A673 (cell line): ENCODE measurements around the gene COL5A2. TPM values are rescaled to one million over a fixed set of nuclear protein-coding genes. Genes with fewer than 3 reads are reported as not detected.

Experiments
- BruUV-seq: library from RNA; stranded (reverse); fragments of 400-500 nt; replicated peaks from 2 replicates; lab custom pipeline; 2021; lab: Mats Ljungman, UMichigan
- CTCF ChIA-PET: fragments of 300-600 bp; sonication (Branson Sonifier 250); formaldehyde crosslinking; loops from one replicate; lab custom pipeline; 2022; ENCODE audit warnings: antibody characterized with exemption; lab: Charles Lee
- POLR2A ChIA-PET: fragments of 300-600 bp; sonication (Branson Sonifier 250); formaldehyde crosslinking; loops from one replicate; lab custom pipeline; 2022; ENCODE audit warnings: antibody characterized with exemption; ENCODE audit not compliant: low non-redundant PET; lab: Charles Lee
- DNase-seq: peaks from one replicate; pipeline ENCODE4 v3.0.0-alpha.2; 2015; ENCODE audit warnings: low spot score
- H3K27ac ChIP-seq: fragments of 200-600 bp; sonication (generic); 2 replicates; pipeline ENCODE4 v1.5.1; 2016; ENCODE audit warnings: mixed run types, low read depth, mild to moderate bottlenecking, mixed read lengths, antibody characterized with exemption, low read length; ENCODE audit not compliant: poor library complexity, severe bottlenecking
- H3K27me3 ChIP-seq: fragments of 200-600 bp; sonication (generic); replicated peaks from 2 replicates; pipeline ENCODE4 v1.6.1; 2017; ENCODE audit warnings: mixed run types, low read depth, mild to moderate bottlenecking, mixed read lengths, antibody characterized with exemption, low read length; ENCODE audit not compliant: insufficient read depth, poor library complexity
- H3K36me3 ChIP-seq: fragments of 200-600 bp; sonication (generic); 2 replicates; pipeline ENCODE4 v1.6.1; 2016; ENCODE audit warnings: mixed run types, mild to moderate bottlenecking, mixed read lengths, antibody characterized with exemption, low read length; ENCODE audit not compliant: insufficient read depth, poor library complexity, severe bottlenecking
- H3K4me1 ChIP-seq: fragments of 200-600 bp; sonication (generic); 2 replicates; pipeline ENCODE4 v1.6.1; 2017; ENCODE audit warnings: mixed run types, mild to moderate bottlenecking, mixed read lengths, antibody characterized with exemption, low read length; ENCODE audit not compliant: insufficient read depth, poor library complexity, severe bottlenecking
- H3K4me3 ChIP-seq: fragments of 200-600 bp; sonication (generic); 2 replicates; pipeline ENCODE4 v1.5.1; 2016; ENCODE audit warnings: low read depth, mixed run types, mild to moderate bottlenecking, mixed read lengths, low read length; ENCODE audit not compliant: poor library complexity, severe bottlenecking
- H3K9me3 ChIP-seq: fragments of 200-600 bp; sonication (generic); 2 replicates; pipeline ENCODE4 v1.6.1; 2016; ENCODE audit warnings: mixed run types, low read depth, mild to moderate bottlenecking, mixed read lengths, antibody characterized with exemption, low read length; ENCODE audit not compliant: poor library complexity, severe bottlenecking
- EZH2 ChIP-seq: fragments of 200-600 bp; sonication (generic); IDR thresholded peaks from 2 replicates; pipeline ENCODE4 v1.6.1; 2017; ENCODE audit warnings: borderline replicate concordance, low read depth, mild to moderate bottlenecking, mixed read lengths, antibody characterized with exemption, low read length; ENCODE audit not compliant: poor library complexity, severe bottlenecking
- intact Hi-C: fragments of 100-400 bp; cut with micrococcal nuclease; formaldehyde crosslinking; loops from one replicate; pipeline ENCODE4 v1.10.0; 2022; ENCODE audit not compliant: unreplicated experiment
- total RNA-seq: library from RNA; stranded (reverse); gene quantifications from 2 replicates; pipeline ENCODE4 v1.2.3, GENCODE V29; 2021
- TF ChIP-seq, protein P1 (sequence below): fragments of 300-800, 200-600 bp; sonication (generic); conservative IDR thresholded peaks from 2 replicates; pipeline ENCODE4 v1.5.1; 2017; ENCODE audit warnings: low read depth, mild to moderate bottlenecking, antibody characterized with exemption, low read length, moderate library complexity, mixed read lengths

Gene COL5A2
- total RNA-seq, 1 experiment from 2014 or later: 92.2 TPM

DNA sequence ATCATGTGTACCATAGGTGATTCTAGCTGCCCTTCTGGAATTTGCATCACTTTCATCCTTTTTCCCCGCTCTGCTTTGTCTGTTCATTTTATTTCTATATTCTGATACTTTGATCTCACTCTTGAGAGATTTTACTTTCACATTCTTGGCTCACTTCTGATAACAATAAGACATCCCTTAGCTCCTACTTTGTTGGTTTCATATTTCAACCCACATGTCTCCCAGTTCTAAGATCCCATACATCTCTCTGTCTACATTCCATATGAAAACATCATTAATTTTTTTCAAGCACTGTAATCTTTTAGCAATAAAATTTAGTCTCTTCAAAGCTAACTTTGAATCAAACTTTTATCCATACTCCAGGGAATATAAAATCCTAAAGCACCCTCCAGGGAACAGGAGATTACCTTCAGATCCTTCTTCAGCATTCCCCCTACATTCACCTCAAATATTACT is 129.8 kb downstream of the COL5A2 start:
- Histone ChIP-seq H3K36me3 (peaks cover 41% of the 10 kb centered on the region), H3K9me3 (no peaks in the 10 kb centered on the region), H3K27ac (no peak overlapping the region), H3K4me1 (no peaks in the 10 kb centered on the region), H3K27me3 (no peaks in the 10 kb centered on the region), H3K4me3 (no peak overlapping the region)
- ChIA-PET POLR2A (no interaction called here), CTCF (no interaction called here)
- TF ChIP-seq, protein P1, sequence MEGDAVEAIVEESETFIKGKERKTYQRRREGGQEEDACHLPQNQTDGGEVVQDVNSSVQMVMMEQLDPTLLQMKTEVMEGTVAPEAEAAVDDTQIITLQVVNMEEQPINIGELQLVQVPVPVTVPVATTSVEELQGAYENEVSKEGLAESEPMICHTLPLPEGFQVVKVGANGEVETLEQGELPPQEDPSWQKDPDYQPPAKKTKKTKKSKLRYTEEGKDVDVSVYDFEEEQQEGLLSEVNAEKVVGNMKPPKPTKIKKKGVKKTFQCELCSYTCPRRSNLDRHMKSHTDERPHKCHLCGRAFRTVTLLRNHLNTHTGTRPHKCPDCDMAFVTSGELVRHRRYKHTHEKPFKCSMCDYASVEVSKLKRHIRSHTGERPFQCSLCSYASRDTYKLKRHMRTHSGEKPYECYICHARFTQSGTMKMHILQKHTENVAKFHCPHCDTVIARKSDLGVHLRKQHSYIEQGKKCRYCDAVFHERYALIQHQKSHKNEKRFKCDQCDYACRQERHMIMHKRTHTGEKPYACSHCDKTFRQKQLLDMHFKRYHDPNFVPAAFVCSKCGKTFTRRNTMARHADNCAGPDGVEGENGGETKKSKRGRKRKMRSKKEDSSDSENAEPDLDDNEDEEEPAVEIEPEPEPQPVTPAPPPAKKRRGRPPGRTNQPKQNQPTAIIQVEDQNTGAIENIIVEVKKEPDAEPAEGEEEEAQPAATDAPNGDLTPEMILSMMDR: no peak
- no peak for TF ChIP-seq EZH2
- intact Hi-C loops: no loop called here
- no peak for DNase-seq
- no TSS peak for BruUV-seq

DNA sequence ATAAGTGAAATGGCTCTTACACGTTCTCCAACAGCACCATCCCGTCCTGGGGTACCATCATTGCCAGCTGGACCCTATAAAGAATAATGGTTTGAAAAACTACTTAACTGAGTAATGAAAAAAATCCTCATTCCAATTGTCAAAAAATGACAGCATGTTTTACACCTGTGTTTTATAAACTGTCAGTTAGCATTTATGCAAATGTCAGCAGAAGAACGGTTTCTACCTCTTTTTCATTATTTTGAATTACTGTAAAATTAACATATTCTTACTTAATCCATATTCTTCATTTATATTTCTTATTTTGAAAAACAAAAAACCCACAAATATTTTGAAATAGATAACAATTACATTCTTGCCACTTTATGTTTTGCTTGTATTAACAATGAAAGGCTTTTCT is 131.4 kb downstream of the COL5A2 start:
- peaks cover 41% of the 10 kb centered on the region for H3K36me3 ChIP-seq
- CTCF ChIA-PET: no interaction called here

DNA sequence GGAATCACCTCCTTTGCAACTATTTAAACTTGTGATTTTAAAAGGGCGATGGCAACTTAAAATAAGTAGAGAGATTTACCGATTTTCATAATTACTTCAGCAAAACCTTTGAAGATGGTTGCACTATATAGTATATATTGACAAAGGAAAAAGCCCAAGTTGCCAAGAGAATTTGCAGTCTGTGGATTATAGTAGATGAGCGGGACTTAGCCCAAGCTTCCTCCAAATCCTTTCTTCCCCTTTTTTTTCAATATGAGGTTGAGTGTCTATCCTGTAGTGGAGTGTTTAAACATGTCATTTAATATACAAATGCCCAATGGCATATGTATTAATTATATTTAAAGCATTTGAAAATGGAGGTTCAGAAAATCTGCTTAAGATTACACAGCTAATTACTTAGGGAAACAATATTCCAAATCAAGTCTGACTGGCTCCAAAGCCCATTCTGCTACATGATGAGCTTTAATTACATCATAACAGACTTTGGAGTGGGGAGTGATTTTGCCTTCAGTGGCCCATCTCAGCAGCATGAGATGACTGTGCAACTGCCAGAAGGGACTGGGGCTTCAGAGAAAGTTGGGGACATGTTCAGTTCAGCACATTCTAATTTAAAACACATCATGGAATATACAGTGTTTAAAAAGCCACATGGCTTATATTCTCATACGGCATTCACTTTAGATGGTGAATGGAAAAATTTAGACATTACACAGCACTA is 132.2 kb downstream of the COL5A2 start:
- intact Hi-C loops: no loop called here
- ChIA-PET CTCF (interaction anchor here (0.6 kb wide), 1 partner anchor 429 kb away, joined by 3 read pairs; no protein-coding TSS in a partner anchor), POLR2A (no interaction called here)
- Histone ChIP-seq H3K9me3 (no peaks in the 10 kb centered on the region), H3K36me3 (peaks cover 45% of the 10 kb centered on the region), H3K4me1 (no peaks in the 10 kb centered on the region), H3K27me3 (no peaks in the 10 kb centered on the region), H3K4me3 (no peak overlapping the region), H3K27ac (no peak overlapping the region)
- TF ChIP-seq, protein P1: no peak
- TF ChIP-seq EZH2: no peak
- no peak for DNase-seq
- BruUV-seq: no TSS peak

More for the DNA sequence above, 131.4 kb downstream of the COL5A2 start:
- no TSS peak for BruUV-seq
- POLR2A ChIA-PET: no interaction called here
- Histone ChIP-seq H3K27ac (no peak overlapping the region), H3K27me3 (no peaks in the 10 kb centered on the region), H3K4me1 (no peaks in the 10 kb centered on the region), H3K9me3 (no peaks in the 10 kb centered on the region), H3K4me3 (no peak overlapping the region)
- intact Hi-C loops: no loop called here
- no peak for DNase-seq
- TF ChIP-seq EZH2: no peak
- TF ChIP-seq, protein P1: no peak
